B cell (primary cell): Measurements from ENCODE around the gene PPP3CA. TPM values are rescaled to one million over a fixed set of nuclear protein-coding genes. Genes with fewer than 3 reads are reported as not detected.

ENCODE experiments used
- ATAC-seq: fragments of 200-7000 bp; cut with Tn5 transposase; one replicate; pipeline ENCODE4 v1.10.0; 2021; ENCODE audit warnings: low read depth, mild to moderate bottlenecking, moderate number of reproducible peaks, moderate library complexity
- CTCF ChIA-PET: fragments of 350-600 bp; sonication (Branson Sonifier 250); formaldehyde crosslinking; loops from one replicate; lab custom pipeline; 2021; ENCODE audit warnings: antibody characterized with exemption, inconsistent platforms; lab: Charles Lee
- POLR2A ChIA-PET: fragments of 350-600 bp; sonication (Branson Sonifier 250); formaldehyde crosslinking; loops from one replicate; lab custom pipeline; 2021; ENCODE audit warnings: antibody characterized with exemption; lab: Charles Lee
- DNase-seq: peaks from one replicate; pipeline ENCODE4 v3.0.0; 2013
- H2AFZ ChIP-seq: 2 replicates; pipeline ENCODE4 v1.6.1; 2012; ENCODE audit warnings: mild to moderate bottlenecking, low read depth, low read length; ENCODE audit not compliant: insufficient read depth, poor library complexity, severe bottlenecking
- H3K27ac ChIP-seq, 2 donors: 1 replicate in 1 of 2; 2 replicates in 1 of 2; pipeline ENCODE4 v1.5.1; 2012 to 2013; ENCODE audit warnings: low read length in 2 of 2, mild to moderate bottlenecking in 2 of 2, moderate library complexity in 1 of 2
- H3K27me3 ChIP-seq, 4 experiments: fragments of 200-600 bp in 1 of 4; sonication (generic) in 1 of 4; replicated peaks in 1 of 4; 1 replicate in 2 of 4; 2 replicates in 2 of 4; pipeline versions ENCODE4 v1.6.1 to v1.7.0; 2013 to 2016; ENCODE audit warnings: low read length in 3 of 4, mild to moderate bottlenecking in 2 of 4, mixed read lengths in 1 of 4, moderate library complexity in 1 of 4; ENCODE audit not compliant: insufficient read depth in 4 of 4, control insufficient read depth in 3 of 4; ENCODE audit errors: control extremely low read depth in 1 of 4
- H3K36me3 ChIP-seq, 2 experiments: replicated peaks in 1 of 2; 1 replicate in 1 of 2; 2 replicates in 1 of 2; pipeline versions ENCODE4 v1.6.1 to v1.7.1; 2013; ENCODE audit warnings: low read length in 1 of 2; ENCODE audit not compliant: insufficient read depth in 2 of 2, control insufficient read depth in 1 of 2; ENCODE audit errors: control extremely low read depth in 1 of 2, extremely low read depth in 1 of 2
- H3K4me1 ChIP-seq, 2 donors: fragments of 200-600 bp in 1 of 2; sonication (generic) in 1 of 2; 1 replicate in 1 of 2; 2 replicates in 1 of 2; pipeline versions ENCODE4 v1.5.1 to v1.6.1; 2013 to 2017; ENCODE audit warnings: low read length in 2 of 2; ENCODE audit not compliant: control insufficient read depth in 2 of 2, insufficient read depth in 2 of 2
- H3K4me2 ChIP-seq: replicated peaks from 2 replicates; pipeline ENCODE3; 2012; ENCODE audit warnings: mild to moderate bottlenecking, low read depth, low read length; ENCODE audit not compliant: poor library complexity, severe bottlenecking
- H3K4me3 ChIP-seq, 5 experiments: fragments of 200-600 bp in 1 of 5; sonication (generic) in 1 of 5; 1 replicate in 3 of 5; 2 replicates in 2 of 5; pipeline versions ENCODE4 v1.5.1 to v1.7.0; 2011 to 2016; ENCODE audit warnings: low read length in 4 of 5, mild to moderate bottlenecking in 4 of 5, low read depth in 2 of 5, control low read depth in 1 of 5, moderate library complexity in 1 of 5; ENCODE audit not compliant: insufficient read depth in 1 of 5; ENCODE audit errors: control extremely low read depth in 1 of 5, extremely low read depth in 1 of 5
- H3K79me2 ChIP-seq: fragments of 200-600 bp; sonication (generic); one replicate; pipeline ENCODE4 v1.6.0; 2016; ENCODE audit warnings: low read length; ENCODE audit not compliant: control insufficient read depth, insufficient read depth
- H3K9ac ChIP-seq: fragments of 200-600 bp; sonication (generic); 2 replicates; pipeline ENCODE4 v1.6.1; 2017; ENCODE audit warnings: mild to moderate bottlenecking, low read length, moderate library complexity
- H3K9me3 ChIP-seq, 3 donors: one replicate each; pipeline versions ENCODE4 v1.6.1 to v1.7.1; 2013; ENCODE audit warnings: low read length in 2 of 3; ENCODE audit not compliant: control insufficient read depth in 2 of 3, insufficient read depth in 1 of 3; ENCODE audit errors: control extremely low read depth in 1 of 3
- H4K20me1 ChIP-seq: 2 replicates; pipeline ENCODE4 v1.6.0; 2012; ENCODE audit warnings: mild to moderate bottlenecking, low read length; ENCODE audit not compliant: insufficient read depth, control insufficient read depth, poor library complexity, severe bottlenecking
- H3K27ac Mint-ChIP-seq: one replicate; pipeline ENCODE4 v1.8.0; 2021; ENCODE audit warnings: mixed read lengths
- H3K27me3 Mint-ChIP-seq: one replicate; pipeline ENCODE4 v1.8.0; 2021; ENCODE audit warnings: mixed read lengths
- H3K4me1 Mint-ChIP-seq: one replicate; pipeline ENCODE4 v1.8.0; 2021; ENCODE audit warnings: mixed read lengths
- H3K4me3 Mint-ChIP-seq: one replicate; pipeline ENCODE4 v1.8.0; 2021; ENCODE audit warnings: mixed read lengths
- H3K9me3 Mint-ChIP-seq: one replicate; pipeline ENCODE4 v1.8.0; 2022; ENCODE audit warnings: mixed read lengths; ENCODE audit not compliant: insufficient read depth
- EZH2 ChIP-seq: IDR thresholded peaks from 2 replicates; pipeline ENCODE4 v1.6.1; 2012; ENCODE audit warnings: borderline replicate concordance, low read depth, mild to moderate bottlenecking, moderate library complexity, low read length; ENCODE audit not compliant: insufficient read depth, poor library complexity, severe bottlenecking
- WGBS: methylation state at CpG from one replicate; pipeline ENCODE4 v1.1.5; 2013; ENCODE audit warnings: missing lambda C conversion rate; ENCODE audit not compliant: insufficient coverage; 5-methylcytosine and 5-hydroxymethylcytosine counted together
- intact Hi-C: fragments of 100-400 bp; cut with micrococcal nuclease; formaldehyde crosslinking; loops from one replicate; pipeline ENCODE4 v1.10.0; 2022
- polyA plus RNA-seq: library from polyadenylated mRNA; depleted of rRNA; stranded (reverse); fragments of >200 nt; gene quantifications from 2 replicates; pipeline ENCODE4 v1.2.3, GENCODE V29; 2012
- total RNA-seq, 2 donors: library from RNA; stranded (reverse); fragments of 120-200 nt in 1 of 2; gene quantifications; 1 replicate in 1 of 2; 2 replicates in 1 of 2; pipeline versions ENCODE4 v1.2.3 to v1.2.4, GENCODE V29; 2013 to 2022
- TF ChIP-seq, protein P1 (sequence below): fragments of 200-600 bp; IDR thresholded peaks from one replicate; pipeline ENCODE4 v1.8.0; 2022; ENCODE audit warnings: antibody characterized with exemption, mild to moderate bottlenecking

PPP3CA gene
- total and polyA plus RNA-seq, 2 donors (not counting 1 experiment from before 2014, with no cell fraction given): 14.3 to 85.1 TPM

DNA sequence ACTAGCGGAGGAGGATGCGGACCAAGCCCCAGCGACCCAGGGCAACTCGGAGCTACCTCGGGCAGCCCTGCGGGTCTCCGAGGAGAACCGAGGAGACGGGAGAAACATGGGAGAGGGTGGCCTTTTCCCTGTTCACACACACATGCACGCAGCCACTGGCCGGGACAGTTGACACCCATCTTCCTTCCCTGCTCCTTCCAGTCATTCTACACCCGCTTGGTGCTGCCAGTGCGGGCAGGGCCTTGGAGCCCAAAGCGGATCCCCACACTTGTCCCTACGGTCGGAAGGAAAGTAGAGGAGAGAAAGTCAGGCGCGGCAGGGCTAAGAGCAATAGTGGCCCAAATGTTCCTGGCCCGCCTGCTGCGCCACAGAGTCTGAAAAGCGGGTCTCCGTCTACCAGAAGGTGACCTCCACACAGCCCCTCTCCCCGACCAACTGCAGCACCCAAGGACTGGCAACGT lies 1.1 kb upstream of the PPP3CA start:
- H2AFZ ChIP-seq: peak overlapping the region; percentile 99
- Mint-ChIP-seq H3K27me3 (no peaks in the 10 kb centered on the region), H3K9me3 (no peaks in the 10 kb centered on the region), H3K27ac (peak overlapping the region; percentile 95), H3K4me3 (peak overlapping the region; percentile 99), H3K4me1 (peaks cover 36% of the 10 kb centered on the region)
- no peaks in the 10 kb centered on the region for H3K9me3 ChIP-seq
- intact Hi-C loops: loop anchor here (5.0 to 10.0 kb wide), 8 partner anchors 86 to 1254 kb away; partner anchors contain the start of genes BANK1, NFKB1 and SLC39A8
- H3K79me2 ChIP-seq: peaks cover 48% of the 10 kb centered on the region
- H3K36me3 ChIP-seq: no peaks in the 10 kb centered on the region
- peak overlapping the region; percentile 77 to 96 (median 95) for H3K4me3 ChIP-seq
- TF ChIP-seq, protein P1, sequence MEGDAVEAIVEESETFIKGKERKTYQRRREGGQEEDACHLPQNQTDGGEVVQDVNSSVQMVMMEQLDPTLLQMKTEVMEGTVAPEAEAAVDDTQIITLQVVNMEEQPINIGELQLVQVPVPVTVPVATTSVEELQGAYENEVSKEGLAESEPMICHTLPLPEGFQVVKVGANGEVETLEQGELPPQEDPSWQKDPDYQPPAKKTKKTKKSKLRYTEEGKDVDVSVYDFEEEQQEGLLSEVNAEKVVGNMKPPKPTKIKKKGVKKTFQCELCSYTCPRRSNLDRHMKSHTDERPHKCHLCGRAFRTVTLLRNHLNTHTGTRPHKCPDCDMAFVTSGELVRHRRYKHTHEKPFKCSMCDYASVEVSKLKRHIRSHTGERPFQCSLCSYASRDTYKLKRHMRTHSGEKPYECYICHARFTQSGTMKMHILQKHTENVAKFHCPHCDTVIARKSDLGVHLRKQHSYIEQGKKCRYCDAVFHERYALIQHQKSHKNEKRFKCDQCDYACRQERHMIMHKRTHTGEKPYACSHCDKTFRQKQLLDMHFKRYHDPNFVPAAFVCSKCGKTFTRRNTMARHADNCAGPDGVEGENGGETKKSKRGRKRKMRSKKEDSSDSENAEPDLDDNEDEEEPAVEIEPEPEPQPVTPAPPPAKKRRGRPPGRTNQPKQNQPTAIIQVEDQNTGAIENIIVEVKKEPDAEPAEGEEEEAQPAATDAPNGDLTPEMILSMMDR: no peak
- no peak for TF ChIP-seq EZH2
- H3K4me1 ChIP-seq: peaks cover 17 to 29% of the 10 kb centered on the region in 2 donors
- ChIA-PET CTCF (interaction anchor here (0.7 to 2.5 kb wide), 10 partner anchors 11 to 1255 kb away, joined by 3 to 10 read pairs (median 4); partner anchors contain the start of gene BANK1), POLR2A (interaction anchor here (0.6 to 2.7 kb wide), 9 partner anchors 19 to 1480 kb away, joined by 3 to 12 read pairs (median 4); partner anchors contain the start of genes BANK1 and UBE2D3)
- H3K9ac ChIP-seq: peak overlapping the region; percentile 97
- WGBS: 0% methylated on average over 10 of the region's 24 CpGs
- no peak for ATAC-seq
- peaks cover 17% of the 10 kb centered on the region for H4K20me1 ChIP-seq
- H3K27ac ChIP-seq: peak overlapping the region; percentile 85 to 87
- no peaks in the 10 kb centered on the region for H3K27me3 ChIP-seq
- DNase-seq: no peak
- peak overlapping the region; percentile 96 for H3K4me2 ChIP-seq
